ENCODE data around the gene CMTM8.

The CMTM8 gene

DNA sequence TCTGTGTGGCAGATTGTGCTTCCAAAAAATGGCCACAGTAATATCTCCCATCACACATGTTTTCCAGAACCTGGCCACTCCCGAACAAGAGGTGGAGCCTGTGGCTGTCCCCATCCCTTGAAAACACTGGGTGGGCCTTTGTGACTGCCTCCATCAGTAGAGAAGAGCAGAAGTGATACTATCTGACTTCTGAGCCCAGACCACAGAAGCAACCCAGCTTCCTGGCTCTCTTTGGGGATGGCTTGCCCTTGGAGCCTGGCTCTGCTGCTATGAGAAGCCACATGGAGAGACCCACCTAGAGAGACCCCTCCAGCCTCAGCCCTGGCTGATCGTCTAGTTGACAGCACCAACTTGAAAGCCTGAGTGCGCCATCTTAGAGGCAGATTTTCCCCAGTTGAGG is 39.8 kb upstream of the CMTM8 start:
- TF ChIP-seq CTCF (IDR thresholded peaks at IDR 0.05; ENCODE audit: control insufficient read depth, insufficient read depth, low read depth, low read length, missing control alignments) = no peak
- no peak overlapping the region for H3K4me3 ChIP-seq (ENCODE audit: control insufficient read depth, low read depth, low read length)
- DNase-seq (ENCODE audit: low read depth) = no peak

- TF ChIP-seq CTCF (IDR thresholded peaks at IDR 0.05; ENCODE audit: control insufficient read depth, insufficient read depth, low read depth, low read length, missing control alignments) = no peak
- DNase-seq (ENCODE audit: low read depth) = no peak
- no peak overlapping the region for H3K4me3 ChIP-seq (ENCODE audit: control insufficient read depth, low read depth, low read length)
Observed at GRCh38 chr3:32200490-32200889, 38.0 kb upstream of the CMTM8 start.

DNA sequence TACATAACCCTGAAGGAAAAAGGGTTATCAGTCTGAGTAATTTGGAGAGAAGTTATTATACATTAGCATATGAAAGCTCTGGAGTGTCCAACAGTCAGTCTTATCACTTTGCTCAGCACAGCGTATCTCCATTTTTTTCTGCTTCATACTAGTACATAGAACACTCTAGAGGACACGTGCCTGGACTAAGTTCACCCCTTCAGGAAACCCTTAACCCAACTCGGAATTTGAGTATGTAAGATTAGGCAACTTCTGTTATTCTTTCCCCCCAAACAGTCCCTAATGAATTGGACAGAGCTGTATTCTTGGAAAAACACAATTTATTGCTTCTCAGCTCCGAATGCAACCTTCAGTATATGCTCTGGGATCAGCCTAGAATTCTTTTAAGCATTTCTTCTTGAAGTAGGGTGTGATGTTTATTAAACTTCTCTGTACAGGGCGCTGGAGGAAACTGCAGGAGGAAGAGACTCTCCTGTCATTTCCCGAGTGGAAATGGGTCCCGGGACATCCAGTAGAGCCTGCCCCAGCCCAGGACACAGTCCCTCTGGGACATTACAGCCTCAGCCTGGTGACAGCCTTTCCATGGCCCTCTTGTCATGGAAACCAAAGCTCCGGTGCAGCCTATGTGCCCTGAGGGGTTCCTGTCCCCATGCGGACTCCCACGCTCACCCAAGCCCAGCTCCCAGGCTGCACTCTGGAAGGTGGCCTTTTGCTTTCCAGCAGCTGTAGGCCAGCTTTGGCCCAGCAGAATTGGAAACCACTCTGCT is 37.3 kb upstream of the CMTM8 start:
- H3K4me3 ChIP-seq (ENCODE audit: control insufficient read depth, low read depth, low read length) = no peak overlapping the region
- TF ChIP-seq CTCF (IDR thresholded peaks at IDR 0.05; ENCODE audit: control insufficient read depth, insufficient read depth, low read depth, low read length, missing control alignments) = no peak
- DNase-seq (ENCODE audit: low read depth) = no peak

GRCh38 chr3:32202496-32202895 is 36.0 kb upstream of the CMTM8 start:
- no peak for DNase-seq (ENCODE audit: low read depth)
- no peak for TF ChIP-seq CTCF (IDR thresholded peaks at IDR 0.05; ENCODE audit: control insufficient read depth, insufficient read depth, low read depth, low read length, missing control alignments)
- no peak overlapping the region for H3K4me3 ChIP-seq (ENCODE audit: control insufficient read depth, low read depth, low read length)

DNA sequence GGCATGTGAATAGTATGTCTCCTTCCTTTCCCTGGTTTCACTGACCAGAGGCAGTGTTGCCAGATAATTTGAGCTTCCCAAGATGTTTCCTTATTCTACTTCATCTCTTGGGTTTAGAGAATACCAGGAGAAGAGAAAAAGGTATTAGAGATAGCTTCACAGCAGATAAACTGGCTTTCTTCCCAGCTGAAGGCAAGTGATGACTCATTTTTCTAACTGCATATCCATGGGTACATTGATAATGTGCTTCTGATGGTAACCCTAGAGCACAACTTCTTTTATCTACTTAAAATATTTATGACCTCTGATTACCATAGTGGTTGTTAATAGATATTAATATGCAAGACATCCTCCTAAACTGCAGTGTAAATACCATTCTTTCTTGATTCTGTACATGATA is 34.6 kb upstream of the CMTM8 start:
- no peak for TF ChIP-seq CTCF (IDR thresholded peaks at IDR 0.05; ENCODE audit: control insufficient read depth, insufficient read depth, low read depth, low read length, missing control alignments)
- no peak for DNase-seq (ENCODE audit: low read depth)
- no peak overlapping the region for H3K4me3 ChIP-seq (ENCODE audit: control insufficient read depth, low read depth, low read length)

- DNase-seq (ENCODE audit: low read depth) = no peak
- H3K4me3 ChIP-seq (ENCODE audit: control insufficient read depth, low read depth, low read length) = no peak overlapping the region
- TF ChIP-seq CTCF (IDR thresholded peaks at IDR 0.05; ENCODE audit: control insufficient read depth, insufficient read depth, low read depth, low read length, missing control alignments) = no peak
Observed at GRCh38 chr3:32208447-32208846, 30.0 kb upstream of the CMTM8 start.

All from AG09309 (cell line).